HCT116 (cell line): ENCODE data around the gene OVCH2. TPM values are rescaled to one million over a fixed set of nuclear protein-coding genes. Genes with fewer than 3 reads are reported as not detected.

ENCODE experiments used
- ATAC-seq: fragments of 200-7000 bp; cut with Tn5 transposase; 2 replicates; pipeline ENCODE4 v1.9.1; 2020; ENCODE audit warnings: mild to moderate bottlenecking, moderate library complexity
- BruUV-seq: library from RNA; stranded (reverse); fragments of 400-500 nt; replicated peaks from 2 replicates; lab custom pipeline; 2021; lab: Mats Ljungman, UMichigan
- CTCF ChIA-PET: fragments of 300-600 bp; sonication (Branson Sonifier 250); formaldehyde crosslinking; loops from one replicate; lab custom pipeline; 2021; ENCODE audit warnings: antibody characterized with exemption; lab: Charles Lee
- POLR2A ChIA-PET: fragments of 300-600, 350-600 bp; sonication (Branson Sonifier 250); formaldehyde crosslinking; loops from one replicate; lab custom pipeline; 2021; ENCODE audit warnings: antibody characterized with exemption; lab: Charles Lee
- RAD21 ChIA-PET, 2 experiments: fragments of 300-600 bp; sonication (Branson Sonifier 250); formaldehyde crosslinking; loops; one replicate each; lab custom pipeline; 2023; ENCODE audit warnings: low total read pairs in 2 of 2; ENCODE audit not compliant: uncharacterized antibody in 2 of 2, unreplicated experiment in 2 of 2, low non-redundant PET in 1 of 2; lab: Charles Lee
- DNase-seq: peaks from one replicate; pipeline ENCODE4 v3.0.0-alpha.2; 2010; ENCODE audit warnings: low read depth, low spot score
- H2AFZ ChIP-seq: fragments of 200-600 bp; shearing (Covaris generic), sonication (generic); 2 replicates; pipeline ENCODE4 v1.6.1; 2017; ENCODE audit warnings: low read depth, mixed run types, mixed read lengths, antibody characterized with exemption, low read length; ENCODE audit not compliant: poor library complexity, severe bottlenecking
- H3K27ac ChIP-seq: 2 replicates; pipeline ENCODE4 v1.5.1; 2012; ENCODE audit warnings: low read depth, low read length
- H3K27me3 ChIP-seq: fragments of 200-600 bp; sonication (generic); 2 replicates; pipeline ENCODE4 v1.6.1; 2016; ENCODE audit warnings: mixed run types, low read length, mixed read lengths; ENCODE audit not compliant: insufficient read depth
- H3K36me3 ChIP-seq, 2 experiments: fragments of 200-500 bp in 1 of 2; fragments of 200-600 bp in 1 of 2; sonication (Bioruptor generic) in 1 of 2; sonication (generic) in 1 of 2; 2 replicates each; pipeline versions ENCODE4 v1.5.1 to v1.6.1; 2014 to 2016; ENCODE audit warnings: low read length in 2 of 2, inconsistent platforms in 1 of 2, mixed read lengths in 1 of 2, mixed run types in 1 of 2; ENCODE audit not compliant: insufficient read depth in 2 of 2, control insufficient read depth in 1 of 2
- H3K4me1 ChIP-seq, 2 experiments: fragments of 200-600 bp in 1 of 2; sonication (generic) in 1 of 2; 2 replicates each; pipeline versions ENCODE4 v1.5.1 to v1.6.1; 2012 to 2017; ENCODE audit warnings: low read length in 2 of 2, inconsistent platforms in 1 of 2, mild to moderate bottlenecking in 1 of 2, mixed read lengths in 1 of 2, mixed run types in 1 of 2, moderate library complexity in 1 of 2; ENCODE audit not compliant: insufficient read depth in 2 of 2, control insufficient read depth in 1 of 2
- H3K4me2 ChIP-seq: fragments of 200-600 bp; sonication (generic); 2 replicates; pipeline ENCODE4 v1.6.1; 2017; ENCODE audit warnings: mixed run types, low read length, mixed read lengths
- H3K4me3 ChIP-seq, 2 experiments: fragments of 200-600 bp in 1 of 2; sonication (generic) in 1 of 2; replicated peaks in 1 of 2; 2 replicates each; pipeline ENCODE4 v1.5.1; 2011 to 2016; ENCODE audit warnings: low read length in 2 of 2, control low read depth in 1 of 2, low read depth in 1 of 2, mild to moderate bottlenecking in 1 of 2, mixed read lengths in 1 of 2, mixed run types in 1 of 2
- H3K79me2 ChIP-seq: fragments of 200-600 bp; sonication (generic); 2 replicates; pipeline ENCODE4 v1.6.1; 2017; ENCODE audit warnings: mild to moderate bottlenecking, mixed run types, low read length, moderate library complexity, mixed read lengths; ENCODE audit not compliant: insufficient read depth
- H3K9ac ChIP-seq: fragments of 200-600 bp; sonication (generic); 2 replicates; pipeline ENCODE4 v1.6.1; 2016; ENCODE audit warnings: low read length, mixed read lengths
- H3K9me2 ChIP-seq: fragments of 200-600 bp; sonication (generic), shearing (Covaris generic); 2 replicates; pipeline ENCODE4 v1.6.1; 2017; ENCODE audit warnings: mixed run types, mild to moderate bottlenecking, moderate library complexity; ENCODE audit not compliant: insufficient read depth
- H3K9me3 ChIP-seq, 2 experiments: fragments of 200-500 bp in 1 of 2; fragments of 200-600 bp in 1 of 2; sonication (Bioruptor generic) in 1 of 2; sonication (generic) in 1 of 2; 2 replicates each; pipeline ENCODE4 v1.6.1; 2014 to 2017; ENCODE audit warnings: low read length in 2 of 2, mixed read lengths in 2 of 2, inconsistent platforms in 1 of 2, low read depth in 1 of 2, mild to moderate bottlenecking in 1 of 2, mixed run types in 1 of 2, moderate library complexity in 1 of 2; ENCODE audit not compliant: control insufficient read depth in 1 of 2, insufficient read depth in 1 of 2
- H4K20me1 ChIP-seq: fragments of 200-600 bp; sonication (generic), shearing (Covaris generic); 2 replicates; pipeline ENCODE4 v1.6.1; 2017; ENCODE audit warnings: mixed run types, mild to moderate bottlenecking, moderate library complexity; ENCODE audit not compliant: insufficient read depth
- ATF3 ChIP-seq: IDR thresholded peaks from 2 replicates; pipeline ENCODE4 v1.6.1; 2012
- CEBPB ChIP-seq: IDR thresholded peaks from 2 replicates; pipeline ENCODE4 v1.6.1; 2012; ENCODE audit warnings: low read depth
- CTCF ChIP-seq, 3 experiments: fragments of 200-600 bp in 1 of 3; sonication (generic) in 1 of 3; IDR thresholded peaks in 2 of 3; conservative IDR thresholded peaks in 1 of 3; 2 replicates each; pipeline ENCODE4 v1.5.1; 2012 to 2017; ENCODE audit warnings: low read depth in 2 of 3, low read length in 2 of 3, antibody characterized with exemption in 1 of 3, borderline replicate concordance in 1 of 3, control low read depth in 1 of 3, mild to moderate bottlenecking in 1 of 3, mixed read lengths in 1 of 3, mixed run types in 1 of 3, moderate library complexity in 1 of 3; ENCODE audit not compliant: insufficient read depth in 1 of 3
- ELF1 ChIP-seq: IDR thresholded peaks from 2 replicates; pipeline ENCODE4 v1.6.1; 2012; ENCODE audit warnings: low read depth, borderline replicate concordance
- EZH2 ChIP-seq: fragments of 200-600 bp; sonication (generic); IDR thresholded peaks from 2 replicates; pipeline ENCODE4 v1.6.1; 2017; ENCODE audit warnings: antibody characterized with exemption, mixed run types
- FOSL1 ChIP-seq: IDR thresholded peaks from 2 replicates; pipeline ENCODE4 v1.6.1; 2012; ENCODE audit warnings: low read depth
- JUND ChIP-seq: IDR thresholded peaks from 2 replicates; pipeline ENCODE4 v1.6.1; 2012
- POLR2AphosphoS5 ChIP-seq: IDR thresholded peaks from 2 replicates; pipeline ENCODE4 v1.6.1; 2011; ENCODE audit warnings: mild to moderate bottlenecking, low read depth, low read length, moderate library complexity
- RAD21 ChIP-seq: IDR thresholded peaks from 2 replicates; pipeline ENCODE4 v1.6.1; 2012; ENCODE audit warnings: low read depth, mild to moderate bottlenecking
- SIN3A ChIP-seq: IDR thresholded peaks from 2 replicates; pipeline ENCODE4 v1.6.1; 2012; ENCODE audit warnings: low read depth
- TCF7L2 ChIP-seq: IDR thresholded peaks from 2 replicates; pipeline ENCODE4 v1.7.0; 2011; ENCODE audit warnings: borderline replicate concordance, inconsistent platforms; ENCODE audit not compliant: insufficient read depth, insufficient read length; ENCODE audit errors: extremely low read depth
- ZBTB33 ChIP-seq: IDR thresholded peaks from 2 replicates; pipeline ENCODE4 v1.6.1; 2011; ENCODE audit warnings: mild to moderate bottlenecking, low read length, moderate library complexity; ENCODE audit not compliant: insufficient replicate concordance; ENCODE audit errors: extremely low read depth
- ZFX ChIP-seq: fragments of 450-650 bp; IDR thresholded peaks from 2 replicates; pipeline ENCODE4 v1.6.1; 2017
- ZNF274 ChIP-seq: fragments of 200-500 bp; sonication (Bioruptor generic); IDR thresholded peaks from 2 replicates; pipeline ENCODE4 v1.6.1; 2014; ENCODE audit warnings: mild to moderate bottlenecking, low read depth, low read length, inconsistent platforms
- intact Hi-C: fragments of 100-400 bp; cut with micrococcal nuclease; formaldehyde crosslinking; loops from 2 replicates; pipeline ENCODE4 v1.10.0; 2022
- total RNA-seq: library from RNA; stranded (reverse); gene quantifications from one replicate; pipeline ENCODE4 v1.2.1, GENCODE V29; 2021; ENCODE audit not compliant: unreplicated experiment
- TF ChIP-seq, protein P1 (sequence below): IDR thresholded peaks from 2 replicates; pipeline ENCODE4 v1.6.1; 2012; ENCODE audit warnings: low read depth

The OVCH2 gene
- total RNA-seq, 1 experiment from 2014 or later = not detected

- DNase-seq = no peak
- BruUV-seq = no TSS peak
- H3K4me3 ChIP-seq = no peak overlapping the region
- H3K9ac ChIP-seq = no peak overlapping the region
- H3K36me3 ChIP-seq = no peaks in the 10 kb centered on the region
- RAD21 ChIA-PET = no interaction called here
- H3K4me1 ChIP-seq = no peaks in the 10 kb centered on the region
- intact Hi-C loops = no loop called here
- TF ChIP-seq CTCF (IDR thresholded peaks at IDR 0.05 in 2 of 3, conservative IDR thresholded peaks at IDR 0.05 in 1 of 3; ENCODE audit: borderline replicate concordance in 1 of 3, insufficient read depth in 1 of 3, low read depth in 2 of 3, low read length in 2 of 3) = no peak
- TF ChIP-seq ZBTB33 = no peak
- TF ChIP-seq, protein P1, sequence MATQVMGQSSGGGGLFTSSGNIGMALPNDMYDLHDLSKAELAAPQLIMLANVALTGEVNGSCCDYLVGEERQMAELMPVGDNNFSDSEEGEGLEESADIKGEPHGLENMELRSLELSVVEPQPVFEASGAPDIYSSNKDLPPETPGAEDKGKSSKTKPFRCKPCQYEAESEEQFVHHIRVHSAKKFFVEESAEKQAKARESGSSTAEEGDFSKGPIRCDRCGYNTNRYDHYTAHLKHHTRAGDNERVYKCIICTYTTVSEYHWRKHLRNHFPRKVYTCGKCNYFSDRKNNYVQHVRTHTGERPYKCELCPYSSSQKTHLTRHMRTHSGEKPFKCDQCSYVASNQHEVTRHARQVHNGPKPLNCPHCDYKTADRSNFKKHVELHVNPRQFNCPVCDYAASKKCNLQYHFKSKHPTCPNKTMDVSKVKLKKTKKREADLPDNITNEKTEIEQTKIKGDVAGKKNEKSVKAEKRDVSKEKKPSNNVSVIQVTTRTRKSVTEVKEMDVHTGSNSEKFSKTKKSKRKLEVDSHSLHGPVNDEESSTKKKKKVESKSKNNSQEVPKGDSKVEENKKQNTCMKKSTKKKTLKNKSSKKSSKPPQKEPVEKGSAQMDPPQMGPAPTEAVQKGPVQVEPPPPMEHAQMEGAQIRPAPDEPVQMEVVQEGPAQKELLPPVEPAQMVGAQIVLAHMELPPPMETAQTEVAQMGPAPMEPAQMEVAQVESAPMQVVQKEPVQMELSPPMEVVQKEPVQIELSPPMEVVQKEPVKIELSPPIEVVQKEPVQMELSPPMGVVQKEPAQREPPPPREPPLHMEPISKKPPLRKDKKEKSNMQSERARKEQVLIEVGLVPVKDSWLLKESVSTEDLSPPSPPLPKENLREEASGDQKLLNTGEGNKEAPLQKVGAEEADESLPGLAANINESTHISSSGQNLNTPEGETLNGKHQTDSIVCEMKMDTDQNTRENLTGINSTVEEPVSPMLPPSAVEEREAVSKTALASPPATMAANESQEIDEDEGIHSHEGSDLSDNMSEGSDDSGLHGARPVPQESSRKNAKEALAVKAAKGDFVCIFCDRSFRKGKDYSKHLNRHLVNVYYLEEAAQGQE = no peak
- no peak for TF ChIP-seq SIN3A
- TF ChIP-seq CEBPB = no peak
- no peak for TF ChIP-seq ELF1
- no peak for TF ChIP-seq EZH2
- no peak for TF ChIP-seq TCF7L2
- no peak for TF ChIP-seq ZNF274
- no peak for TF ChIP-seq JUND
- TF ChIP-seq FOSL1 = no peak
- no peak for TF ChIP-seq ZFX
- TF ChIP-seq RAD21 = no peak
- TF ChIP-seq POLR2AphosphoS5 = no peak
- no peak for TF ChIP-seq ATF3
- H4K20me1 ChIP-seq = no peaks in the 10 kb centered on the region
- ATAC-seq = no peak
- peaks cover 27% of the 10 kb centered on the region for H3K27me3 ChIP-seq
- CTCF ChIA-PET = no interaction called here
- H3K27ac ChIP-seq = no peak overlapping the region
- H3K4me2 ChIP-seq = no peak overlapping the region
- H3K9me2 ChIP-seq = no peaks in the 10 kb centered on the region
- H2AFZ ChIP-seq = no peak overlapping the region
- no peaks in the 10 kb centered on the region for H3K9me3 ChIP-seq
- POLR2A ChIA-PET = no interaction called here
- no peaks in the 10 kb centered on the region for H3K79me2 ChIP-seq
Observed at GRCh38 chr11:7714786-7715185, 8.5 kb upstream of the OVCH2 start.
